RWPE1 (cell line): ENCODE data around the gene URAD.
A peak's percentile ranks its signal among the peaks of the same experiment; 100 is the strongest.

Experiments used
- CTCF ChIA-PET: fragments of 350-600 bp; sonication (Branson Sonifier 250); formaldehyde crosslinking; extraction: SDS; loops from one replicate; lab custom pipeline; 2021; lab: Yijun Ruan, JAX
- POLR2A ChIA-PET: fragments of 400-600 bp; formaldehyde crosslinking; extraction: SDS; loops from one replicate; lab custom pipeline; 2020; ENCODE audit warnings: antibody characterized with exemption; ENCODE audit not compliant: low non-redundant PET; lab: Yijun Ruan, JAX
- DNase-seq: peaks from one replicate; pipeline ENCODE4 v3.0.0; 2012; ENCODE audit warnings: low spot score
- H3K27ac ChIP-seq: fragments of 450-650 bp; 2 replicates; pipeline ENCODE4 v1.5.1; 2017
- TF ChIP-seq, protein P1 (sequence below): fragments of 450-650 bp; conservative IDR thresholded peaks from 2 replicates; pipeline ENCODE4 v1.5.1; 2017; ENCODE audit warnings: low read depth, mild to moderate bottlenecking

The URAD gene

DNA sequence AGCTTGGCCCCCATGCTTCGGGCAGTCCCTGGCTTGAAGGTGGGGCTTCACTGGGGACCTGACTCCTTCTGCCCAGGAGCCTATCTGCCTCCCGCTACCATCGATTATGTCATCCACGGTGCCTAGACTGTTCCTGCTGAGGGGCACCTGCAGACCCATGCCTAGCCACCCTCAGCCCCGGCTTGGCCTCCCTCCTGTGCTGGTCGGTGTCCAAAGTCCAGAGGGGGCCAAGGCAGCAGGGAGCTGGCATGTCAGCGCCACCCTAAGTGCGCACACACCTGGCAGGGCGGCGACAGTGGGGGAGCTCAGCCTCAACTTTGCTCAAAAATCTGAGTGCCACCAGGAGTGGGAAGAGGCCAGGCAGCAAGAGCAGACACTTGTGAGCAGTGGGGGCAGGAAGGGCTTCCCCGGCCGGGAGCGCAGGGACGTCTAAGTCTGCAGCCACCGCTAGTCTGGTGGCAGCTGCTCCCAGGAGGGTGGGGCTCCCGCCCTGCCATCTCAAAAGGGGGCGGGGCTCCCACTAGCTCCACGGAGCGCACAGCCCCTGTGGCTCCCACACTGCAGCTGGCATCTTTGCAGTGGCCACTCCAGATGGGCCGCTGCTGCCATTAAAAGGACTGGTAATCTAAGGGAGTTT lies 13.5 kb upstream of the URAD start:
- DNase-seq = no peak

GRCh38 chr13:28001049-28001448 lies 12.6 kb upstream of the URAD start:
- ChIA-PET CTCF (interaction anchor here (0.6 kb wide), 2 partner anchors 14 to 620 kb away, joined by 3 to 4 read pairs; no protein-coding TSS in a partner anchor), POLR2A (no interaction called here)
- no peak overlapping the region for H3K27ac ChIP-seq
- DNase-seq = no peak
- TF ChIP-seq, protein P1, sequence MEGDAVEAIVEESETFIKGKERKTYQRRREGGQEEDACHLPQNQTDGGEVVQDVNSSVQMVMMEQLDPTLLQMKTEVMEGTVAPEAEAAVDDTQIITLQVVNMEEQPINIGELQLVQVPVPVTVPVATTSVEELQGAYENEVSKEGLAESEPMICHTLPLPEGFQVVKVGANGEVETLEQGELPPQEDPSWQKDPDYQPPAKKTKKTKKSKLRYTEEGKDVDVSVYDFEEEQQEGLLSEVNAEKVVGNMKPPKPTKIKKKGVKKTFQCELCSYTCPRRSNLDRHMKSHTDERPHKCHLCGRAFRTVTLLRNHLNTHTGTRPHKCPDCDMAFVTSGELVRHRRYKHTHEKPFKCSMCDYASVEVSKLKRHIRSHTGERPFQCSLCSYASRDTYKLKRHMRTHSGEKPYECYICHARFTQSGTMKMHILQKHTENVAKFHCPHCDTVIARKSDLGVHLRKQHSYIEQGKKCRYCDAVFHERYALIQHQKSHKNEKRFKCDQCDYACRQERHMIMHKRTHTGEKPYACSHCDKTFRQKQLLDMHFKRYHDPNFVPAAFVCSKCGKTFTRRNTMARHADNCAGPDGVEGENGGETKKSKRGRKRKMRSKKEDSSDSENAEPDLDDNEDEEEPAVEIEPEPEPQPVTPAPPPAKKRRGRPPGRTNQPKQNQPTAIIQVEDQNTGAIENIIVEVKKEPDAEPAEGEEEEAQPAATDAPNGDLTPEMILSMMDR = no peak

More for the DNA sequence above, 13.5 kb upstream of the URAD start:
- ChIA-PET POLR2A (no interaction called here), CTCF (interaction anchor here (0.6 kb wide), 1 partner anchor 620 kb away, joined by 4 read pairs; no protein-coding TSS in a partner anchor)
- TF ChIP-seq, protein P1 = no peak
- no peak overlapping the region for H3K27ac ChIP-seq

DNA sequence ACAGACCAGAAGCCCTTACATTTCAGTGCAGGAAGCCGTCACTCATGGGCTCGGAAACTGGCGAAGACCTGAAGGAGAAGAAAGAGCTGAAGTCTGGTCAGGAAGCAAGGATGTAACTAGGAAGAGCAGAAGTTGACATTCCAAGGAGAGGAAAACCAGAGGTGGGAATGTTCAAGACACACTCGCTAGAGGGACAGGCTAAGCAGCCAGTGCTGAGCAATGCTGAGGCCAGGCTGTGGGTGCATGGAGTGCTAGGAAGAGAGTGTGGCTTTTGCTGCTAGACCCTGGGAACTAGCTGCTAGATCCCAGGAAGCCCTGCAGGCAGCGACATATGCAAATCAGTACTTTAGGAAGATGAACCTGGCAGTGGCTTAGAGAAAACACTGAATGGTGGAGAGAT lies 12.1 kb upstream of the URAD start:
- POLR2A ChIA-PET = no interaction called here
- no peak overlapping the region for H3K27ac ChIP-seq
- no peak for DNase-seq
- CTCF ChIA-PET = interaction anchor here (0.6 kb wide), 1 partner anchor 14 kb away, joined by 3 read pairs; no protein-coding TSS in a partner anchor
- TF ChIP-seq, protein P1 = no peak

DNA sequence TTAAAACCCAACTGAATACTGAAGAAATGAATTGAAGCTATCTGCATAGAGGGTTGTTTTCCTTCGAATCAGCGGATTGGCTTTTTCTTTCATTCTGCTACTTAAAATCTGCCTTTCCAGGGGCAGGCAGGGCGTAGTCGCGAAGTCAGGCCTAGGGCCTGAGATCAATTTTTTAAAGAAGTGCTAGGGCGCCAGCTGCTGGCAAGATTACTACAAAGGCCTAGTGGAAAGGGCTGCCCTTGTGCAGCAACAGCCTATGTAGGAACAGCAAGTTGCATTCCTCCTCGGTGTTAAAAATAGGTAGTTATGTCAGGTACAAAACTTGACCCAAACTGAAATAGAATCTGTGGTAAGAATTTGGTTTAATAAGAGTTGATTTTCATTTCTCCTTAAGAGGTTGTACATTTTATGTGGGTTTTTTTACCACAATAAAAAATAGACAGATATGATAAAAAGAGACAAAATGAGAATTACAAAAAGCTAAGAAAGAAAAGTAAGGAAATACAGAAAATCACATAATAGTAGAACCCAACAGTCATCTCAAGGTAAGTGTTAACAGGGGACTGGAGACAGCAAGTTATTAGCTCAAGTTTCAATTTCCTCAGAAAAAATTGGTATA lies 9.5 kb upstream of the URAD start:
- TF ChIP-seq, protein P1 = peak; percentile 48
- ChIA-PET POLR2A (no interaction called here), CTCF (interaction anchor here (0.6 to 1.5 kb wide), 4 partner anchors 118 to 1227 kb away, joined by 3 to 4 read pairs (median 3); no protein-coding TSS in a partner anchor)
- H3K27ac ChIP-seq = no peak overlapping the region
- no peak for DNase-seq

DNA sequence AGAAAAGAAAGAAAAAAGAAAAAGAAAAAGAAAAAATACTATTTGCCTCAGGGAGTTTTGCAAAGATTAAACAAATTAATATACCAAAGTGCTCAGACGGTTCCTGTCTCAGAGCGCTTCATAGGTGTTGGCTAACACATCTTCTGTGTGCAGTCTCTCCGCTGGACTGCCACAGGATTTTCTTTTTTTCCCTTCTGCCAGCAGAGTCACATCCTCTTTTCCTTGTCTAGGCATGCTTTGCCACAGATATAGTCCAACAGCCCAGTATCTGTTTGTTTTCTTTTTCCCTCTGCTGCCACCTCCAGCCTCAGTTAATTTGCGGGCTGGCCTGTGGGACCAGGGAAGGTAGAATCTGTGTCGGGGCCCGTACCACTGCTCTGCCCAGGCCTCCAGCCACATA lies 3.4 kb upstream of the URAD start:
- CTCF ChIA-PET = interaction anchor here (0.7 kb wide), 1 partner anchor 20 kb away, joined by 3 read pairs; no protein-coding TSS in a partner anchor
- TF ChIP-seq, protein P1 = no peak
- POLR2A ChIA-PET = no interaction called here
- H3K27ac ChIP-seq = no peak overlapping the region
- no peak for DNase-seq

- ChIA-PET POLR2A (no interaction called here), CTCF (interaction anchor here (0.7 to 3.1 kb wide), 3 partner anchors 117 to 610 kb away, joined by 4 to 24 read pairs (median 5); no protein-coding TSS in a partner anchor)
- TF ChIP-seq, protein P1 = no peak
- no peak overlapping the region for H3K27ac ChIP-seq
- DNase-seq = no peak
These were observed 2.9 kb downstream of the URAD start for GRCh38 chr13:27985600-27985999.
